ENCODE data around the gene NTHL1. TPM values are rescaled to one million over a fixed set of nuclear protein-coding genes. Genes with fewer than 3 reads are reported as not detected.

NTHL1 gene
- total and polyA plus RNA-seq, 9 donors, result 11.5 to 20.2 (median 14.5) TPM

DNA sequence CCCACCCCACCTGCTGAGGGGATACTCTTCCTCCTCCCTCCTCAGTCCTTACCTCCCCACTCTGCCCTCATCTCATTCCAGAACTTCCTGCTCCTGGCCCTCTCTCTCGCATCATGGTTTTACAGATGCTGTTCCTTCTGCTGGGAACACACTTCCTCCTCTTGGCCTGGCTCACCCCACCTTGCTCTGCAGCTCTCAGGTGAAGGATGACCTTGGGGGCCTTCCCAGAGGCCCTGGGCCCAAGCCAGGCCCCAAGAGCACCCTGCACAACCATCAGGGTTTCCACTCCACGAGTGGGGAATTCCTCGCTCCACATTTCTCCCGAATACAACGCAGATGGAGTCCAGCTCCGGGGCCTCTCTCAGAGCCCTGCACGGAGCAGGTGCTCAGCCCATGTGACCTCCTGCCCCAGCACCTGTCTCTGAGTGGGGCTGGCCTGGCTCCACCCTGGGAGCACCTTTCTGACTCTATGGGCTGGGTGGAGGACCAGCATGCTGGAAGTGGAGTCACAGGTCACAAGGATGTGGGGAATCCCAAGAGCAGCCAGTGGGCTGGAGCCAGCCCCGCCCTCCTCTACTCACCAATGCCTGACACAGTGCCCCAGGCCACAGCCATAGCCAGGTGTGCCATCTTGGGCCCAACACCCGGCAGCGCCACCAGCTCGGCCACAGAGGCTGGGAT is 4.5 kb downstream of the NTHL1 start:
- no peak overlapping the region for H3K4me3 ChIP-seq (ENCODE audit: low read length)
- 76% methylated on average over 11 of the region's 11 CpGs for WGBS (ENCODE audit: insufficient coverage)

DNA sequence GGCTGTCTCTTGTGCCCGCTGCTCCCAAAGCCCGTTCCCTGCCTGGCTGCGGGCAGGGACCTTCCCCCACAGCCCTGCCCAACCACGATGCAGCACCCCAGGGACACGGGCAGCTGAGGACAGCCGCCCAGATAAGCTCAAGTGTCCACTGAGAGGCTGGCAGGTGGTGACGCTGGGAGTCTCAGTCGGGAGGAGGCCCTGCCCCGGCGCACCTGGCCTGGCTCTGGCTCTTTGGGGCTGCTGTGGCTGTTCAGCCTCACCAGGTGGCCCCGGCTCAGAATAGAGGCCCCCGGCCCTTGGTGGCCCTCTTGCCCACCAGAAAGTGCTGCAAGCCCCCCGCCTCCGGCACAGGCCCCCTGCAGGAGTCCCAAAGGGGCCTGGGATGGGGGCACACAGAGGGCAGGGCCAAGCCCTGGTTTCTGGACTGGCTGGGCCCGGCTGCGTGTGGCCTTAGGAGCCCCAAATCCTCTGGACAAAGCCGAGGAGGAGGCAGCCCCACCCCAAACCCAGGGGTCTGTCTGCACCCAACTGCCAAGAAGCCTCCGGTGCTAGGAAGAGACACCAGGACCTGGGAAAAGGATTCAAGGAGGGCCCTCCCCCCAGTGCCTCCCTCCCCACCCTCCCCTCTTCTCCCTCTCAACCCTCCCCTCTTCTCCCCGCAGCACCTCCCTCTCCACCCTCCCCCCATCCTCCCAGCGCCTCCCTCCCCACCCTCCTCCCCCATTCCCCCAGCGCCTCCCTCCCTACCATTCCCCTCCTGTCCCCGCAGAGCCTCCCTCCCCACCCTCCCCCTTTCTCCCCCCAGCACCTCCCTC is 5.3 kb downstream of the NTHL1 start:
- peaks cover 8% of the 10 kb centered on the region for H3K36me3 ChIP-seq (ENCODE audit: control insufficient read depth, insufficient read depth, low read length)
- no peak overlapping the region for H3K4me3 ChIP-seq (ENCODE audit: low read length)
- no peaks in the 10 kb centered on the region for H3K27me3 ChIP-seq (ENCODE audit: control insufficient read depth, insufficient read depth, low read length)
- H3K4me1 ChIP-seq (ENCODE audit: control insufficient read depth, insufficient read depth, low read length), result peaks cover 82% of the 10 kb centered on the region
- no peak overlapping the region for H3K27ac ChIP-seq (ENCODE audit: low read length)
- 70% methylated on average over 18 of the region's 22 CpGs for WGBS (ENCODE audit: insufficient coverage)
- DNase-seq, result no peak
- no peaks in the 10 kb centered on the region for H3K9me3 ChIP-seq (replicated peaks; ENCODE audit: control insufficient read depth, low read depth, low read length)

More for the DNA sequence above, 4.5 kb downstream of the NTHL1 start:
- Histone ChIP-seq H3K4me1 (ENCODE audit: control insufficient read depth, insufficient read depth, low read length) (peaks cover 76% of the 10 kb centered on the region), H3K9me3 (replicated peaks; ENCODE audit: control insufficient read depth, low read depth, low read length) (no peaks in the 10 kb centered on the region), H3K27me3 (ENCODE audit: control insufficient read depth, insufficient read depth, low read length) (no peaks in the 10 kb centered on the region), H3K27ac (ENCODE audit: low read length) (no peak overlapping the region), H3K36me3 (ENCODE audit: control insufficient read depth, insufficient read depth, low read length) (peaks cover 4% of the 10 kb centered on the region)
- no peak for DNase-seq

DNA sequence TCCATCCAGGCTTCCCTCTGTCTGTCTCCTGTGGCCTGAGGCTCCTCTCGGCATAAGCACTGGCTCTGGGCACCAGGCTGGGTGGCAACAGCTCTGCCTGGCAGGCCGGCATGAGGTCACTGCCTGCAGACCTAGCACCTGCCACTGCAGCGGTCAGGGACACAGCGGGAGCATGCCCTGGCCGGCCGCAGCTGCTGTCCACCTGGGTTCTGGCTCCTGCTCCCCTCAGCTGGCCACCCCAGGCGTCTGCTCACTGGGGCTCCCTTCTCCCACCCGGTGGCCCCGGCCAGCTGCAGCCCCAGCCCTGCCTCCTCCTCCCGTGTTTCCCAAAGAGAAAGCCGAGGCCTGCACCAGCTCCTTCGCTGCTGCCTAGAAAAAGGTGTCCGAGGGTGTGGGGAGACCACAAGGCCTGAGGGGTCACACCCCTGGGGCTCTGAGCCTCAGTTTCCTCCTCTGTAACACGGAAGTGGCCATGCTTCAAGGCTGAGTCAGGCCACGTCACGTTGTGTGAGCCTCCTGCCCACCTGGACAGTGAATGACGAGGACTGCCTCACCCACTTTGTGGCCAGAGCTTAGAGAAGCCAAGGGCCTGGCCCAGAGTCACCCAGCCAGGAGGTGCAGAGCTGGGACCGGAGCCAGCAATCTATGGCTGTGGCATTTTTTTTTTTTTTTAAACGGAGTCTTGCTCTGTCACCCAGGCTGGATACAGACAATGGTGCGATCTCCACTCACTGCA is 6.7 kb downstream of the NTHL1 start:
- no peak overlapping the region for H3K4me3 ChIP-seq (ENCODE audit: low read length)
- H3K27ac ChIP-seq (ENCODE audit: low read length), result peak overlapping the region; percentile 81
- 46% methylated on average over 16 of the region's 20 CpGs for WGBS (ENCODE audit: insufficient coverage)
- H3K27me3 ChIP-seq (ENCODE audit: control insufficient read depth, insufficient read depth, low read length), result no peaks in the 10 kb centered on the region
- DNase-seq, result peak; percentile 89
- peaks cover 19% of the 10 kb centered on the region for H3K36me3 ChIP-seq (ENCODE audit: control insufficient read depth, insufficient read depth, low read length)
- peaks cover 83% of the 10 kb centered on the region for H3K4me1 ChIP-seq (ENCODE audit: control insufficient read depth, insufficient read depth, low read length)
- no peaks in the 10 kb centered on the region for H3K9me3 ChIP-seq (replicated peaks; ENCODE audit: control insufficient read depth, low read depth, low read length)

DNA sequence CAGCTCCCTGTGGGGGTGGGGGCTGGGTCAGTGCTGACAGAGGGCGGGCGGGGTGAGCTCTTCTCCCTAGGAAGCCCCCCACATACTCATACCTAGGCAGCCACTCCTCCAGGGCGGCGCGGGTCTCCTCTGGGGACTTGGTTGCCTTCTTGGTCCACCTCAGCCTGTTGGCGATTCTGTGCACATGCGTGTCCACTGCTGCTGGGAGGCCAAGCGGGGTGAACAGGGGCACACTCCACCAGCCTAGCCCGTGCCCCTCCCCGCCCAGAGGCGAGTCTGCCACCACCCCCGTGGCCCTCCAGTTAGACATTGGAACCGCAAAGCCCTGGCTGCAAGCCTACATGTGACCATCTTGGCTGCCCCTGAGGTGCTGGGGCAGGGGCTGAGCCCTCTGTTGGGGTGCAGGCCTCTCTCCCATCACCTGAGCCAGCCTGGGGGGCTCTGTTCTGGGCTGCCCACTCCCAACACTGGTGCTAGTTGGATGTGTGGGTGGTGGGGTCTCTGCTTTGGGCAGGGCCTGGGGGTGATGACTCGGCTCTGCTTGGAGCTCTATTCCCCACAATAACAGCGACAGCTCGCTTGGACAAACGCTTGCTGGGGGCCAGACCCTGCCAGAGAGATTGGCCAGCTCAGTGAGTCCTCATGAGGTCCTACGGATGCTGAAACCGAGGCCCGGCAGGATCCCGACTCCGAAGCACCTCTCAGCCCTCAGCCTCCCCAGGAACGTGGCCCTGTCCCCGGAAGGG is 7.4 kb downstream of the NTHL1 start:
- Histone ChIP-seq H3K36me3 (ENCODE audit: control insufficient read depth, insufficient read depth, low read length) (peaks cover 19% of the 10 kb centered on the region), H3K27ac (ENCODE audit: low read length) (peak overlapping the region; percentile 81), H3K4me1 (ENCODE audit: control insufficient read depth, insufficient read depth, low read length) (peaks cover 90% of the 10 kb centered on the region), H3K27me3 (ENCODE audit: control insufficient read depth, insufficient read depth, low read length) (no peaks in the 10 kb centered on the region), H3K4me3 (ENCODE audit: low read length) (no peak overlapping the region), H3K9me3 (replicated peaks; ENCODE audit: control insufficient read depth, low read depth, low read length) (no peaks in the 10 kb centered on the region)
- peak; percentile 49 for DNase-seq
- WGBS (ENCODE audit: insufficient coverage), result 41% methylated on average over 17 of the region's 24 CpGs

DNA sequence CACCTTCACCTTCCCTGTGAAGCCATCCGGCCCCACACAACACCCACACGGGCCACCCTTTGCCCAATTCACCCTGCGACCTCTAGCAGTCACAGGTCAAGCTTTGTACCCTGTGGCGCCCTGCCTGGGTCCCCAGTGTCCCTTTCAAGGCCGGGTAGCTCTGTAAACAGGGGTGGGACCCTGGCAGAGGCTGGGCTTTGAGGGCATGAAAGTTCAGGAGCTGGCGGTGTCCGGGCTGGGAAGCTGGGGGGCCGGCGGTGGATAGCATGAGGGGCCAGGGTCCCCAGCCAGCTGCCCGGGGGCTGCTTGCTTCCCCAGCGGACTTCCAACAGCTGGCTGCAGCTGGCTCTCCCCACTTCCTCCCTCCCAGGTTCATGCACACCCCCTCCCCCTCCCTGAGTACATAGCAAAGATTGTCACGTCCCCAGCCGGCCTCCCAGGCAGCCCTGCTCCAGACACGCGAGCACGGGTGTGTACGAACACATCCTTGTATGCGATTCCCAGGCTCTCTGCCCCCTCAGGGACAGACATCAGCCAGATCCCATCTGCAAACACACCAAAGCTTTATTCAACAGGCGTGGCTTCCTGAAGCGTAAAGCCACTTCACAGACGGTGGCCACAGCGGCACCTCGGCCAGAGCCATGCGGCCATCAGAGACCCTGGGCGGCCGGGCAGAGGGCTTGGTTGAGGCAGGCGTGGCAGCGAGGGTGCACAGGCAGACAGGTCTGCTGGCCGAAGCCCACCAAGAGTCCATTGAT is 8.2 kb downstream of the NTHL1 start:
- no peak overlapping the region for H3K4me3 ChIP-seq (ENCODE audit: low read length)
- peaks cover 19% of the 10 kb centered on the region for H3K36me3 ChIP-seq (ENCODE audit: control insufficient read depth, insufficient read depth, low read length)
- H3K9me3 ChIP-seq (replicated peaks; ENCODE audit: control insufficient read depth, low read depth, low read length), result no peaks in the 10 kb centered on the region
- WGBS (ENCODE audit: insufficient coverage), result 16% methylated on average over 23 of the region's 29 CpGs
- H3K27me3 ChIP-seq (ENCODE audit: control insufficient read depth, insufficient read depth, low read length), result no peaks in the 10 kb centered on the region
- peak overlapping the region; percentile 85 for H3K27ac ChIP-seq (ENCODE audit: low read length)
- H3K4me1 ChIP-seq (ENCODE audit: control insufficient read depth, insufficient read depth, low read length), result peaks cover 96% of the 10 kb centered on the region
- DNase-seq, result peak; percentile 94

DNA sequence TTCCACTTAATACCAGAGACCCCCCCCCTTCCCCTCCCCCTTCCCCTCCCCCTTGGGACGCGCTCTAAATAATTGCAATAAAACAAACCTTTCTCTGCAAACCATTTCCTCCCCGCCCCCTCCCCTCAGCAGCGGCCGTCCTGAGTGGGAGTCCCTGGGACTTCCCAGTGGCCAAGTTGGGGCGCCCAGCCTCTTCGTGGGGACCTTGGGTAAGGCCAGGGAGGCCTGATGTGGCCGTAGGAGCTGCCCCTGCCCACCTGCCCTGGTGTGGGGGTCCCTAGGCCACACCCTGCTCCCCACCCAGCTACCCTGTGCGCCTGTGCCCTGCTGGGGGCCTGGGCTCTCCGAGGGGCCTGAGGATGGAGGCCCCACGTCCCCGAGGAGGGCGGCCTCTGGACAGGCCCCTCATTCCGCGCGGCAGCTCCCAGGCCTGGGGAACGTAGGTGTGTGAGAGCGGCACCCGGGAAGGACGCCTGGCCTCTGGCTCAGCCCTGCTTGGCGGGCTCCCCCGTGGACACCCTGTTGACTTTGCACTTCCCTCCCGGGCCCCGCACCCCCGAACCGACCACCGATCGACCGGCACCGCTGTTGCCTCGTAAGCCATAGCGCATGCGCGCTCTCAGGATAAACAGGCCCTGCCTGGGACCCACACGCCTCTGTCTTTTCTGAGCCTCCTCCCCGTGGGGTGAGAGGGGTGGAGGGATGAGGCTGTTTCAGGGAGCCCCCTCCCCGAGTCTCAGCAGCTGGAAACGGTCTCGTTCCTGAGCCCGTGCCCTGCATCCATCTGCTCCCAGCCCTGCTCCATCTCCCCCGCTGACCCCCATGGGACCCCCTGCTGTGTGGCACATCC is 9.0 kb downstream of the NTHL1 start:
- Histone ChIP-seq H3K36me3 (ENCODE audit: control insufficient read depth, insufficient read depth, low read length) (peaks cover 19% of the 10 kb centered on the region), H3K9me3 (replicated peaks; ENCODE audit: control insufficient read depth, low read depth, low read length) (no peaks in the 10 kb centered on the region), H3K27me3 (ENCODE audit: control insufficient read depth, insufficient read depth, low read length) (no peaks in the 10 kb centered on the region), H3K4me3 (ENCODE audit: low read length) (no peak overlapping the region), H3K27ac (ENCODE audit: low read length) (peak overlapping the region; percentile 85), H3K4me1 (ENCODE audit: control insufficient read depth, insufficient read depth, low read length) (peaks cover 93% of the 10 kb centered on the region)
- WGBS (ENCODE audit: insufficient coverage), result 31% methylated on average over 30 of the region's 41 CpGs
- DNase-seq, result peak; percentile 91

DNA sequence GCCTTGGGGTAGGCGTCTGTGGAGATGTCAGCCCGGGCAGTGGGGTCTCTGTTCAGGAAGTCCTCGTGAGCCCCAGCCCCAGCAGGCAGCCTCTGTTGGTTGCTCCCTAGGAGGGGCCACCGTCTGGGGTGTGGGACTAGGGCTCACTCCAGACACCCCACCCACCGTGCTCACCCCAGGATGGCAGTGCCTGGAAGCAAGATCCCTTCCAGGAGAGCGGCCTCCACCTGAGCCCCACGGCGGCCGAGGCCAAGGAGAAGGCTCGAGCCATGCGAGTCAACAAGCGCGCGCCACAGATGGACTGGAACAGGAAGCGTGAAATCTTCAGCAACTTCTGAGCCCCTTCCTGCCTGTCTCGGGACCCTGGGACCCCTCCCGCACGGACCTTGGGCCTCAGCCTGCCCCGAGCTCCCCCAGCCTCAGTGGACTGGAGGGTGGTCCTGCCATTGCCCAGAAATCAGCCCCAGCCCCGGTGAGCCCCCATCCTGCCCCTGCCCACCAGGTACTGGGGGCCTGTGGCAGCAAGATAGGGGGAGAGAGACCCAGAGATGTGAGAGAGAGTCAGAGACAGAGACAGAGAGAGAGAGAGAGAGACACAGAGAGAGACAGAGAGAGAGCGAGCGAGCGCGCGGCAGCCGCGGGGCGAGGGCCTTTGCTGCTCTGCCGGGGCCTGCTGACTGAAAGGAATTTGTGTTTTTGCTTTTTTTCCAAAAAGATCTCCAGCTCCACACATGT is 9.8 kb downstream of the NTHL1 start:
- Histone ChIP-seq H3K27me3 (ENCODE audit: control insufficient read depth, insufficient read depth, low read length) (no peaks in the 10 kb centered on the region), H3K36me3 (ENCODE audit: control insufficient read depth, insufficient read depth, low read length) (peaks cover 19% of the 10 kb centered on the region), H3K4me1 (ENCODE audit: control insufficient read depth, insufficient read depth, low read length) (peaks cover 93% of the 10 kb centered on the region), H3K4me3 (ENCODE audit: low read length) (no peak overlapping the region), H3K9me3 (replicated peaks; ENCODE audit: control insufficient read depth, low read depth, low read length) (no peaks in the 10 kb centered on the region), H3K27ac (ENCODE audit: low read length) (peak overlapping the region; percentile 91)
- 29% methylated on average over 17 of the region's 29 CpGs for WGBS (ENCODE audit: insufficient coverage)
- no peak for DNase-seq

DNA sequence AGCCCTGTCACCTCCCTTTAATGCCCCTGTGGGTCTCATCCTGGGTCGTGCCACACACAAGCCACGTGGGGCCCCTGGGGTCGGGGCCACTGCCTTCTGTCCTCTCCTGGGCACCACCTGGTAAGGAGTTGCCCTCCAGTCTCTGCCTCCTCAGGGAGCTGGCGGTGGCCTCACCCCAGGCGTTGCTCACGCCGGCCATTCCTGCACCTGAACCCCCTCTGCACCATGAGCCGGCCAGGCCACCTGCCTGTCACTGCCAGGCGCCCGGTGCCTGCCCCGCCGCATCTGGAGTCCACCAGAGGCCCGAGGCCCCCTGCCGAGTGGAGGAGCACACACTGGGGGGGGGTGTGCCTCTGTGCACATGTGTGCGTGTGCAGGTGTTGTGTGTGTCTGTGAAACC is 10.5 kb downstream of the NTHL1 start:
- no peak overlapping the region for H3K4me3 ChIP-seq (ENCODE audit: low read length)
- H3K4me1 ChIP-seq (ENCODE audit: control insufficient read depth, insufficient read depth, low read length), result peaks cover 96% of the 10 kb centered on the region
- WGBS (ENCODE audit: insufficient coverage), result 84% methylated on average over 5 of the region's 15 CpGs

More for the DNA sequence above, 10.5 kb downstream of the NTHL1 start:
- Histone ChIP-seq H3K27ac (ENCODE audit: low read length) (peak overlapping the region; percentile 91), H3K27me3 (ENCODE audit: control insufficient read depth, insufficient read depth, low read length) (no peaks in the 10 kb centered on the region), H3K9me3 (replicated peaks; ENCODE audit: control insufficient read depth, low read depth, low read length) (no peaks in the 10 kb centered on the region), H3K36me3 (ENCODE audit: control insufficient read depth, insufficient read depth, low read length) (peaks cover 19% of the 10 kb centered on the region)
- DNase-seq, result no peak
